DND-41 (cell line): ENCODE data around the gene CSNK1G3.

Experiments
- EZH2 ChIP-seq: IDR thresholded peaks from 3 replicates; pipeline ENCODE4 v1.6.1; 2012; ENCODE audit warnings: borderline replicate concordance, low read depth, mild to moderate bottlenecking, moderate library complexity, low read length, inconsistent platforms; ENCODE audit not compliant: severe bottlenecking
- TF ChIP-seq, protein P1 (sequence below): IDR thresholded peaks from 2 replicates; pipeline ENCODE4 v1.5.1; 2012; ENCODE audit warnings: borderline replicate concordance, low read length, moderate library complexity, mild to moderate bottlenecking; ENCODE audit not compliant: poor library complexity, severe bottlenecking; ENCODE audit errors: extremely low read depth

DNA sequence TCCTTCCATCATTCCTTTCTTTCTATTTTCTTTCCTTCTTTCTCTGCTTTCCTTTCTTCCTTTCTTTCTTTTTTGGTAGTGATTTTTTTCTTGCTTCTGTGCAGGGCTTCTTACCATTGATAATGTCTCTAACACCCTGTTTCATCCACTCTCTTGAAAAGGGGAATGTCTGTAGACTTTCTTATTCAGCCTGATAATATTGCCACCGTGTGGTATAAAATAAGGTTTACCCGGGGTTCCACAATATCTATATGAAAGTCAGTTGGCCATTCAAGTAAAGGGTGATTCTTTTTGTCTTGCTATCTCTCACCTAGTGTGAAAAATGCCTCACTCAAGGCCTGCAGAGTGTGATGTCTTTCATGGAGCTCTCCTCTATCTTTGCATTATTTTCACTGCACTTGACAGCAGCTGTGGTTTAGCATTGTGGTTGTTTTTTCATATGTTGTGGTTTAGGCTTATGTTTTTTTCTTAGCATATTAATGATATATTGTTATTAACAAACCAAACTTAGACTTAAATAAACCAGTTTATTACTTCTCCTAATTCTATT, 153.9 kb downstream of the CSNK1G3 start:
- TF ChIP-seq, protein P1, sequence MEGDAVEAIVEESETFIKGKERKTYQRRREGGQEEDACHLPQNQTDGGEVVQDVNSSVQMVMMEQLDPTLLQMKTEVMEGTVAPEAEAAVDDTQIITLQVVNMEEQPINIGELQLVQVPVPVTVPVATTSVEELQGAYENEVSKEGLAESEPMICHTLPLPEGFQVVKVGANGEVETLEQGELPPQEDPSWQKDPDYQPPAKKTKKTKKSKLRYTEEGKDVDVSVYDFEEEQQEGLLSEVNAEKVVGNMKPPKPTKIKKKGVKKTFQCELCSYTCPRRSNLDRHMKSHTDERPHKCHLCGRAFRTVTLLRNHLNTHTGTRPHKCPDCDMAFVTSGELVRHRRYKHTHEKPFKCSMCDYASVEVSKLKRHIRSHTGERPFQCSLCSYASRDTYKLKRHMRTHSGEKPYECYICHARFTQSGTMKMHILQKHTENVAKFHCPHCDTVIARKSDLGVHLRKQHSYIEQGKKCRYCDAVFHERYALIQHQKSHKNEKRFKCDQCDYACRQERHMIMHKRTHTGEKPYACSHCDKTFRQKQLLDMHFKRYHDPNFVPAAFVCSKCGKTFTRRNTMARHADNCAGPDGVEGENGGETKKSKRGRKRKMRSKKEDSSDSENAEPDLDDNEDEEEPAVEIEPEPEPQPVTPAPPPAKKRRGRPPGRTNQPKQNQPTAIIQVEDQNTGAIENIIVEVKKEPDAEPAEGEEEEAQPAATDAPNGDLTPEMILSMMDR = no peak
- no peak for TF ChIP-seq EZH2
